ENCODE data around the gene HRG.

GRCh38 chr3:186642014-186642413, 23.8 kb upstream of the HRG start:
- TF ChIP-seq POLR2A (IDR thresholded peaks at IDR 0.05; ENCODE audit: low read depth, low read length) (no peak), CTCF (conservative IDR thresholded peaks at IDR 0.05; ENCODE audit: low read depth, low read length) (no peak), MXI1 (IDR thresholded peaks at IDR 0.05; ENCODE audit: borderline replicate concordance, low read depth, low read length) (no peak), NFE2L2 (IDR thresholded peaks at IDR 0.05; ENCODE audit: low read depth, low read length) (no peak), CEBPB (IDR thresholded peaks at IDR 0.05; ENCODE audit: low read depth, low read length) (no peak), RAD21 (IDR thresholded peaks at IDR 0.05; ENCODE audit: low read length) (no peak), RFX5 (IDR thresholded peaks at IDR 0.05; ENCODE audit: low read depth, low read length) (no peak)
